ENCODE data around the gene PTPRT. TPM values are rescaled to one million over a fixed set of nuclear protein-coding genes. Genes with fewer than 3 reads are reported as not detected.

Gene PTPRT
- total RNA-seq, 1 donor from 2014 or later, result not detected

DNA sequence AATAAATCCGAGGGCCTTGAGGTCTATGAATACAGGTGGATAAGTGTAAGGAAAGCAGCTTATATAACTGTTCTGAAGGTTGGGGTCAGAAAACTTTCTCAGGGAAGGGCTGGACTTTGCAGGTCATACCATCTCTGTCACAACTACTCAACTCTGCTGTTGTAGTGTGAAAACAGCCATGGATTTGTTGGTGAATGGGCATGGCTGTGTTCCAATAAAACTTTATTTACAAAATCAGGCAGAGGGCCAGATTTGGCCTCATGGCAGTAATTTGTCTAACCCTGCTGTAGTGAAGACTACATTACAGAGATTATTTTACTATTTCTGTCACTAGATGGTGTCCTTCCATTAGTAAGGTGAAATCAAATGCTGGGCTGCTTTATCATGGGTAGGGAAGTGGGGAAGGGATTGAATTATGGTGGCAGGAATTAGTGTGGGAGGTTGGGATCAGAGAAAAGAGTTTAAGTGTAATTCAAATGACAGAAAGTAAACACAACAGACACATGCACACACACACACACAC, 1161.9 kb downstream of the PTPRT start:
- no peak for DNase-seq (ENCODE audit: extremely low read depth, low read depth, low spot score)

DNA sequence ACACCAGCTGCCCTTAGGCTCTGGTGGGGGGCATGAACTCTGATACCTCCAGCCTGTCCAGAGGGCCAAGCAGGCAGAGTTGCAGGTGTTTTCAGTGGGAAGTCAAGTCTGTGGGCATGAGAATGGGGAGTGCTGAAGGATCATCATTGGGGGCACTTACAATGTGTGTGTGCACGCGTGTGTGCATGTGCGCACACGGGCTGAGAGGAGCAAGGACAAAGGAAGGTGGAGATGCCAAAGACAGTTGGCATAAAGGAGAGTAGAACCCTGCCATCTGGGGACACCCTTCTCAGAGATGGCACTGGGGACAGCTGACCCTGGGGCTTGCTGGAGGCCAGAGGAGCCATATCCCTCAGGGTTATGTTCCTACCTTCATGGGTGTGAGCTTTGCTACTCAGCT, 1163.1 kb downstream of the PTPRT start:
- DNase-seq (ENCODE audit: extremely low read depth, low read depth, low spot score), result no peak

DNA sequence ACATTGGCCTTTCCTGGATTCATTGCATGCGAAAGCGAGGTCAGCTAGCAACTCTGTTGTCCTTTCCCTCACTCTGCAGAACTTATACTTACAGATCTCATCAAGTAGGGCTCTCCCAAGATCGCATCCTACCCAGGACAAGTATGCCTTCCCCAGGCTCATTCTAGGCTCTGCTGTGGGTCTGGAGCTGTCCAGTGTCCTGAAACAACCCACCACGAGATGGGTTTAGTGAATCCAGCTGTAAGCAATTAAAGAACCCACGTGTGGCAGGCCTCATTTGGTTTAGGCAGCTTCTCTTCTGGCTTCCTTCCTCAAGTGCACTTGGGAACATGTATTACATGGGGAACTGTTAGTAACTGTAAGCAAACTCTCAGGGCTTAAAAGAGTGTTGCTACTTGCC, 1165.1 kb downstream of the PTPRT start:
- no peak for DNase-seq (ENCODE audit: extremely low read depth, low read depth, low spot score)

Data from glomerular endothelial cell (primary cell).